GM06990 (cell line): ENCODE measurements around the gene TNFAIP1.
"Not testable (repeated sequence)": the region's sequence is repeated elsewhere in the genome, so short reads cannot be mapped to it uniquely, and the experiment has no call there.

Experiments used
- DNase-seq: peaks from one replicate; pipeline ENCODE4 v3.0.0-alpha.2; 2011; ENCODE audit not compliant: insufficient read length; ENCODE audit errors: extremely low read depth
- H3K27me3 ChIP-seq: replicated peaks from 2 replicates; pipeline ENCODE4 v1.6.0; 2011; ENCODE audit warnings: low read length; ENCODE audit not compliant: control insufficient read depth, insufficient read depth
- H3K36me3 ChIP-seq: 2 replicates; pipeline ENCODE4 v1.5.1; 2011; ENCODE audit warnings: low read length; ENCODE audit not compliant: control insufficient read depth, insufficient read depth
- H3K4me3 ChIP-seq: replicated peaks from 2 replicates; pipeline ENCODE4 v1.5.1; 2011; ENCODE audit warnings: low read depth, mild to moderate bottlenecking, control low read depth, low read length
- TF ChIP-seq, protein P1 (sequence below): IDR thresholded peaks from 2 replicates; pipeline ENCODE4 v1.5.1; 2011; ENCODE audit warnings: low read length, control low read depth, mild to moderate bottlenecking, inconsistent platforms; ENCODE audit not compliant: insufficient read depth, poor library complexity, severe bottlenecking

TNFAIP1 gene, protein sequence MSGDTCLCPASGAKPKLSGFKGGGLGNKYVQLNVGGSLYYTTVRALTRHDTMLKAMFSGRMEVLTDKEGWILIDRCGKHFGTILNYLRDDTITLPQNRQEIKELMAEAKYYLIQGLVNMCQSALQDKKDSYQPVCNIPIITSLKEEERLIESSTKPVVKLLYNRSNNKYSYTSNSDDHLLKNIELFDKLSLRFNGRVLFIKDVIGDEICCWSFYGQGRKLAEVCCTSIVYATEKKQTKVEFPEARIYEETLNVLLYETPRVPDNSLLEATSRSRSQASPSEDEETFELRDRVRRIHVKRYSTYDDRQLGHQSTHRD

DNA sequence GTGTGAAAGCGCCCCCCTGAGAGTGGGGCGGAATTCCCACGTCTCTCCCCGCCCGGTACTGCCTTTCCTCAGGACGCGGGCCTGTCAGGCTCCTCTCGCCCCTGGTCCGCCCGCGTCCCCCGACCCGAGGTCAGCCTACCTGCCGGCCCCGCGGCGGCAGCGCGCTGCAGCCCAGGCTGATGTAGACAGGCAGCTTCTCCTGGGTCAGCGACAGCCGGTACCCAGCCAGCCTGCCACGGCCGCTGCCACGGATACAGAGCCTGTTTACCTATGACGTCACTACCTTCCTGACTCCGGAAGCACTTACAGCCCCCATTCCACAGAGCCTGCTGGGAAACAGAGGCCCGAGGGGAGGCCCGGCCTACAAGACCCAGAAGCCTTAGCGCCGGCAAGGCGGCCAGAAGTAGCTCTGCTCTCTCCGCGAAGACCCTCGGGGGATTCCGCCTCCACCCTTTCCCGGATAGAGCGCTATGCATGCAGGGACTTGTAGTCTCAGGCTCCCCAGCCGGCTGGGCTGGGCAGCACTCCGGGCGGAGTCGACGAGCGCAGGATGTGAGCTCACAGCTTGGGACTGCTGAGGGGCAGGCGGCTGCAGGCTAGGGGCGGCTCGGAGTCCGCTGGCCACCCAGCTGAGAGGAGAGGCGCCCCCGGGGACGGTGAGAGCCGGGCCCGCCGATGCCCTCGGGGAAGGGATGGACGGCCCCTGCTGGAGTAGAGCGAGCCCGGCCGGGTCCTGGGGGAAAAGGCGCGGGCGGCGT is at the start of gene TNFAIP1, which contains the start of gene IFT20:
Gene TNFAIP1, plus strand, starts transcription at position 561 of the 758 bp plus-strand sequence. CDS start 3,761 bp downstream, outside the sequence.
Gene IFT20, minus strand, starts transcription at position 272 of the 758 bp plus-strand sequence. CDS start 3,487 bp downstream, outside the sequence.
- H3K36me3 ChIP-seq, result peaks cover 11% of the 10 kb centered on the region
- H3K27me3 ChIP-seq, result no peaks in the 10 kb centered on the region
- peak within 1 kb of the TSS; percentile 92 for H3K4me3 ChIP-seq
- DNase-seq, result peak; percentile 96
- TF ChIP-seq, protein P1, sequence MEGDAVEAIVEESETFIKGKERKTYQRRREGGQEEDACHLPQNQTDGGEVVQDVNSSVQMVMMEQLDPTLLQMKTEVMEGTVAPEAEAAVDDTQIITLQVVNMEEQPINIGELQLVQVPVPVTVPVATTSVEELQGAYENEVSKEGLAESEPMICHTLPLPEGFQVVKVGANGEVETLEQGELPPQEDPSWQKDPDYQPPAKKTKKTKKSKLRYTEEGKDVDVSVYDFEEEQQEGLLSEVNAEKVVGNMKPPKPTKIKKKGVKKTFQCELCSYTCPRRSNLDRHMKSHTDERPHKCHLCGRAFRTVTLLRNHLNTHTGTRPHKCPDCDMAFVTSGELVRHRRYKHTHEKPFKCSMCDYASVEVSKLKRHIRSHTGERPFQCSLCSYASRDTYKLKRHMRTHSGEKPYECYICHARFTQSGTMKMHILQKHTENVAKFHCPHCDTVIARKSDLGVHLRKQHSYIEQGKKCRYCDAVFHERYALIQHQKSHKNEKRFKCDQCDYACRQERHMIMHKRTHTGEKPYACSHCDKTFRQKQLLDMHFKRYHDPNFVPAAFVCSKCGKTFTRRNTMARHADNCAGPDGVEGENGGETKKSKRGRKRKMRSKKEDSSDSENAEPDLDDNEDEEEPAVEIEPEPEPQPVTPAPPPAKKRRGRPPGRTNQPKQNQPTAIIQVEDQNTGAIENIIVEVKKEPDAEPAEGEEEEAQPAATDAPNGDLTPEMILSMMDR, result no peak

DNA sequence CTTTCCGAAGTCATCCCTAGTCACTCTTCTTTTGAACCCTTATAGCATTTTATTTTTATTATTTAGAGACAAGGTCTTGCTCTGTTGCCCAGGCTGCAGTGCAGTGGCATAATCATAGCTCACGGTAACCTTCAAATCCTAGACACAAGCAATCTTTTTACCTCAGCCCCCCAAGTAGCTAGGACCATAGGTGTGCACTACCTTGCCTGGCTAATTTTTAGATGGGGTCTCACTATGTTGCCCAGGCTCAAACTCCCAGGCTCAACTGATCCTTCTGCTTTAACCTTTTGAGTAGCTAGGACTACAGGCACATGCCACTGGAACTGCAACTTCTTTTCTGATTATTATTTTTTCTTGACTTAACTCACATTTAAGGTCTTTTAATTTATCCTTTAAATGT is 49.6 kb upstream of the TNFAIP1 start:
- Histone ChIP-seq H3K36me3 (no peaks in the 10 kb centered on the region), H3K27me3 (no peaks in the 10 kb centered on the region), H3K4me3 (no peak overlapping the region)
- no peak for DNase-seq
- TF ChIP-seq, protein P1, result no peak

DNA sequence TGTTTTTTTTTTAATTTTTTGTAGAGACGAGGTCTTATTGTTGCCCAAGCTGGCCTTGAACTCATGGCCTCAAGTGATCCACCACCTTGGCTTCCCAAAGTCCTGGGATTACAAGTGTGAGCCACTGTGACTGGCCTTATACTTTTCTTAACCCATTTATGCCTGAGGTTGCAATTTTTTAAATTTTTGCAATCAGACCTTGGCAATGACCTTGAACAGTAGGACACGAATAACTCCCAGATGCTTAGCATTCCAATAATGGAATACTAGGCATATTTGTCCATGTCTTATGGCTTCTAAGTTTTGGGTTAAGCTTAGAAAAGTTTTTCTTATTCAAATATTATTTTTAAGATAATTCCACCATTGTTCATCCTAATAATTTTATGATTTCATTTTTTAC is 44.9 kb upstream of the TNFAIP1 start:
- Histone ChIP-seq H3K27me3 (no peaks in the 10 kb centered on the region), H3K36me3 (no peaks in the 10 kb centered on the region), H3K4me3 (no peak overlapping the region)
- no peak for DNase-seq
- TF ChIP-seq, protein P1, result no peak

DNA sequence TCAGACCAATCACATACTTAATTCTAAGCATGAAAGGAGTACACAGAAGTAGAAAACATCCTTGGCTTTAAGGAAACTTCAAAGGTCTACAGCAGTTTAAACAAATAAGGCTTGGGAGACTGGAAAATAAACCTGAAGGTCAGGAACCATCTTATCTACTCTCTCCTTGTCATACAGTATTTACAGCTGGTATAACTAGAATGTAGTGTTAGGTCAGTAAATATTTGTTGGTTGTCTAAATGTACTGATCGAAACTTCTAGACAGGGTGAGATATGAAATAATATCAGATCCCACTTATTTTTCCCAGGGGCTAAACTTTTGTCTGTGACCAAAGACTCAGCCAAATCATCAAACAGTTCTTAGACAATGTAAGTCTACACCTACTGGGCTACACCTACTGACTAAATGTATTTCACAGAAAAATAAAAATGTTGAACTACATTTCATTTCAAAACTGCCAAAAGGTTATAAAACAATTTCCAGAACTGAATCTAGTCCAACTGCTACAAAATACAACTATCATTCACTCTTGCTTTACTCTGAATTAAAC is 43.7 kb upstream of the TNFAIP1 start:
- no peak for DNase-seq
- Histone ChIP-seq H3K4me3 (no peak overlapping the region), H3K36me3 (no peaks in the 10 kb centered on the region), H3K27me3 (no peaks in the 10 kb centered on the region)
- TF ChIP-seq, protein P1, result no peak

DNA sequence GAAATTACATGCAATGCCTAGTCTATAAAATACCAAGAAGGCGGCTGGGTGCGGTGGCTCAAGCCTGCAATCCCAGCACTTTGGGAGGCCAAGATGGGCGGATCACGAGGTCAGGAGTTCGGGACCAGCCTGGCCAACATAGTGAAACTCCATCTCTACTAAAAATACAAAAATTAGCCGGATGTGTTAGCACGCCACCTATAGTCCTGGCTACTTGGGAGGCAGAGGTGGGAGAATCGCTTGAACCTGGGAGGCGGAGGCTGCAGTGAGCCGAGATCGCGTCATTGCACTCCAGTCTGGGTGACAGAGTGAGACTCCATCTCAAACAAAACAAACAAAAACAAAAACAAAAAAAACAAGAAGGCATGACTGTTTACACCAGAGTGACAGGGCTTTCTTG is 42.7 kb upstream of the TNFAIP1 start:
- not testable (repeated sequence) for H3K27me3 ChIP-seq, DNase-seq

DNA sequence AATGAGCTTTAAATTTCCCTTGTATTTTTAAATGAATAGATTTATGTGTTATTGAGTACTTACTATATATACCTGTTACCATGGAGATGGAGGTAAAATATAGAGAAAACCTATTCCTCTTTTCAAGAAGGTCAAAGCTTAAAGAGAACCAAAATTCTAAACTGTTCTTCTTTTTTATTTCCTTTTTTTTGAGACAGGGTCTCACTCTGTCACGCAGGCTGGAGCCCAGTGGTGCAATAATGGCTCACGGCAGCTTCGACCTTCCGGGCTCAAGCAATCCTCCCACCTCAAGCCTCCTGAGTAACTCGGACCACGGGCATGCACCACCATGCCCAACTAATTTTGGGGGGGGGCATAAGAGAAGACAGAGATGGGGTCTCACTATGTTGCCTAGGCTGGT is 41.6 kb upstream of the TNFAIP1 start:
- DNase-seq, result no peak
- H3K36me3 ChIP-seq, result no peaks in the 10 kb centered on the region
- H3K4me3 ChIP-seq, result no peak overlapping the region
- no peaks in the 10 kb centered on the region for H3K27me3 ChIP-seq
- TF ChIP-seq, protein P1, result no peak

More for the DNA sequence above, 42.7 kb upstream of the TNFAIP1 start:
- H3K36me3 ChIP-seq, H3K4me3 ChIP-seq: not testable (repeated sequence)
